UCSD-AML1 (cell line): Measurements from ENCODE around the gene ITPKB.
"Not testable (repeated sequence)": the region's sequence is repeated elsewhere in the genome, so short reads cannot be mapped to it uniquely, and the experiment has no call there.

ENCODE experiments used
- DNase-seq: peaks from one replicate; lab custom pipeline; 2025; ENCODE audit not compliant: unreplicated experiment; lab: John Stamatoyannopoulos, UW

Gene ITPKB

DNA sequence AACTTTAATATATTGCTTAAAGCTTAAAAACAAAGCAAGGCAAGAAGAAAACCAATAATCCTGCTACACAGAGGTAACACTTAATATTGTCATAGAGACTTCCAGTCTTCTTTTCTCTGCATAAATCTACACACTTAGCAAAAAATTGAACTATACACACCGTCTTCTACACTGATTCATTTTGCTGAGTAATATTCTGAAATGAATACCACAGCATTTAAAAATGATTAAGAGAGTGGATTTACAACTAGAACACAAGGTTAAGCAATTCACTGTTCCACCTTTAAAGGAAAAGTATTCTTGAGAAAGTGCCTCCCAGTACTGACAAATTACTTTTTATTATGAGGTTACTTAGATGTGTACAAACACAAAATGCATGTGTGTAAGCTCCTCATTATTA, 22.2 kb upstream of the ITPKB start:
- no peak for DNase-seq

DNA sequence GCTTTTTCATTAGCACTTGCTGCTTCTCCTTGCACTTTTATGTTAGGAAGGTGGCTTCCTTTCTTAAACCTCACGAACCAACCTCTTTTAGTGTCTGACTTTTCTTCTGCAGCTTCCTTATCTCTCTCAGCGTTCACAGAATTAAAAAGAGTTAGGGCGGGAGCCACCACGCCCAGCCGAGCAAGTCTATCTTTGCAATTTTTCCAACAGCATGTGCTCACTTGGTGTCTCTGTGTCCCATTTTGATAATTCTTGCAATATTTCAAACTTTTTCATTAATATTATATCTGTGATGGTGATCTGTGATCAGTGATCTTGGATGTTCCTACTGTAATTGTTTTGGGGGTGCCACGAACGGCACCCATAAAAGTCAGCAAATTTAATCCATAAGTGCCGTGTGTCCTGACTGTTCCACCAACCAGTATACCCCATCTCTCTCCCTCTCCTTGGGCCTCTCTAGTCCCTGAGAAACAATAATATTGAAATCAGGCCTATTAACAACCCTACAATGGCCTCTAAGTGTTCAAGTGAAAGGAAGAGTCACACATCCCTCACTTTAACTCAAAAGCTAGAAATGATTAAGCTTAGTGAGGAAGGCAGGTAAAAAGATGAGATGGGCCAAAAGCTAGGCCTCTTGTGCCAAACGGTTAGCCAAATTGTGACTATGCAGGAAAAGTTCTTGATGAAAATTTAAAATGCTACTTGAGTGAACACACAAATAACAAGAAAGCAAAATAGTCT, 15.9 kb upstream of the ITPKB start:
- no peak for DNase-seq

DNA sequence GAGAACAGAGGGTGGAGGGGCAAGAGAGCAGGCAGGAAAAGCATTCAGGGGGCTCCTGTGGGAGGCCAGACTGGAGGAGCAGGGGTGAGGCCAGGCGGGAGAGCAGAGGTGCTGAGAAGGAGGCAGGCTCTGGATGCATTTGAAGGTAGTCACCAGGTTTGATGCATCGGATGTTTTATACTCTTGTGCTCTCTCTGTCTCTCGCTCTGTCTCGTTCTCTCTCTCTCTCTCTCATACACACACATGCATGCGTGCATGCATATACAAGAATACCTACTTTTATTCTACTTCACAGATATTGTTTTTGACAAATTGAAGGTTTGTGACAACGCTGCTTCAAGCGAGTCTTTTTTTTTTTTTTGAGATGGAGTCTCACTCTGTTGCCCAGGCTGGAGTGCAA, 15.0 kb upstream of the ITPKB start:
- no peak for DNase-seq

DNA sequence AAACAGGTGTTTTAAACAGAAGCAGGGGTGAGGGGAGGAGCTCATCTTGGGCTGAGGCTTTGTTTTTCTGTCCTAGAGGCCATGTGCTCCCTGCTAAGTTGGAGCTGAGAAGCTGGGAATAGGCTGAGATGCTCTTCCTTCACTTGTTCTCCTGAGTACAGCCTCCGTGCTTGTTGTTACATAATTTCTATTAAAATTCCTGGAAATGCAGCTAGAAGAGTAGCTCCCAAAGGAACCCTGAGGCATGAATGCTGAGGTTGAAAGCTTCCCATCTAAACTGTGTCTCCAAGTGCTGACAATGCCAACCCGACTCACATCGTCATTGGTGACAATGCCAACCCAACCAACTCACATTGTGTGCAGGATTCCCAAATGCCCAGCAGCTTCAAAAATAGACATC, 12.6 kb upstream of the ITPKB start:
- no peak for DNase-seq

DNA sequence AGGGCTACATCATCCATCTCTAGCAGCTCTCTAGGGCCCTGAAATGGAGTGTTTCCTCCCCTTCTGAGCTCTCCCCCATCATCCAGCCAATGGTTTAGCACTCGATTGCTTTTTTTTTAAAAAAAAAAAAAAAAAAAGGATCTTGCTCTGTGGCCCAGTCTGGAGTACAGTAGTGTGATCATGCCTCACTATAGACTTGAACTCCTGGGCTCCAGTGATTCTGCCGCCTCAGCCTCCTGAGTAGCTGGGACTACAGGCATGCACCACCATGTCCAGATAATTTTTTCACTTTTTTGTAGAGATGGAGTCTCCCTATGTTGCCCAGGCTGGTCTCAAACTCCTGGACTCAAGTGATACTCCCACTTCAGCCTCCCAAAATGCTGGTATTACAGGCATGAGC, 12.1 kb upstream of the ITPKB start:
- no peak for DNase-seq

DNA sequence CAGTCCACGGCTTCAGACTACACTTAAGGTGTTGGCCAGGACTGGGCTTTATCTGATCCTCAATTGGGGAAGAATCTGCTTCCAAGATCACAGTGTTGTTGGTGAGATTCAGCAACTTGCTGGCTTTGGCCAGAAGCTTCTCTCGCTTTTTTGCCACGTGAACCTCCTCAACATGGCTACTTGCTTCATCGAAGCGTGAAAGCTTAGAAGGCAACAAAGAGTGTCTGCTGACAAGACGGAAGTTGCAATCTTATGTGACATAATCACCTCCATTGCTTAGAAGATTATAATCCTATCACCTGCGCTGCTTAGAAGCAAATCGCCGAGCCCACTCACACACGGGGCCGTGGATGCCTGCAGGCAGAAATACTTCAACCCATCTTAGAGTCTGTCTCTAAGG, 10.4 kb upstream of the ITPKB start:
- no peak for DNase-seq

DNA sequence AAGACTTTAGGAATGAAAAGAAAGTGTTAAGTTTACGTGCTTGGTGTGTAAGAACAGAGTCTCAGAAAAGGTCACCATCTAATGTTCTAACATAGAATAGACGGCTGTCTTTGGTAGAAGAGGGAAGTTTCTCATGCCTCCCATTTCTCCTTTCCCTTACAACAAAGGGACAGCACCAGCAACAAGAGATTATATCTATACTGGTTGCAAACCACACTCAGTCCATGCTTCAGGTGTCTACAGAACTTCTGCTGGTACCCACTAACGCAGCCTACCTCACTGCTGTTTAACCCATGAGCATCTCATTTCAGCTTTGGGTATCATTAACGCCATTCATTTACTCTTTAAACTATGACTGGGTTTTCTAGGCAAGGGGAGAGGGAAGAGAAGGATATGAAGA, 9.2 kb upstream of the ITPKB start:
- DNase-seq, result no peak

DNA sequence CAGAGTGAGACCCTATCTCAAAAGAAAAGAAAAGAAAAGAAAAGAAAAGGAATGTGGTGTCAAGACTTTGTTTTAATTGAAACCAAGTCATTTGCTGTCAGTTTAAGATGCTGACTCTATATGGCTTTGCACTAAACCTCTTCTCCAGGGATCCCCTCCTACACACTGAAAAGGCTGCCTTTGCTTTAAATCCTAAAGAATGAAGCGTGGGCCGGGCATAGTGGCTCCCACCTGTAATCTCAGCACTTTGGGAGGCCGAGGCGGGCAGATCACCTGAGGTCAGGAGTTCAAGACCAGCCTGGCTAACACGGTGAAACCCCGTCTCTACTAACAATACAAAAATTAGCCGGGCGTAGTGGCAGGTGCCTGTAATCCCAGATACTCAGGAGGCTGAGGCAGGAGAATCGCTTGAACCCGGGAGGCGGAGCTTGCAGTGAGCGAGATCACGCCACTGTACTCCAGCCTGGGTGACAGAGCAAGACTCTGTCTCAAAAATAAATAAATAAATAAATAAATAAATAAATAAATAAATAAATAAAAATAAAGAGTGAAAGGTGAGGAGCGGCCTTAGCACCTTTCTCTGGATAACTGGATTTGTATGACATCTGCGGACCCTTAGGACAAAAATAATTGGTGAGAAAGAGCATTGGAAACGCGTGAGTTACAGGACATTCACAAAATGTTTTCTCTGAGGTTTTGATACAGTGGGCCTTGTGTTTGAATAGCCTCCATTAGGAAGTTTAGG, 8.6 kb upstream of the ITPKB start:
- DNase-seq, result not testable (repeated sequence)

DNA sequence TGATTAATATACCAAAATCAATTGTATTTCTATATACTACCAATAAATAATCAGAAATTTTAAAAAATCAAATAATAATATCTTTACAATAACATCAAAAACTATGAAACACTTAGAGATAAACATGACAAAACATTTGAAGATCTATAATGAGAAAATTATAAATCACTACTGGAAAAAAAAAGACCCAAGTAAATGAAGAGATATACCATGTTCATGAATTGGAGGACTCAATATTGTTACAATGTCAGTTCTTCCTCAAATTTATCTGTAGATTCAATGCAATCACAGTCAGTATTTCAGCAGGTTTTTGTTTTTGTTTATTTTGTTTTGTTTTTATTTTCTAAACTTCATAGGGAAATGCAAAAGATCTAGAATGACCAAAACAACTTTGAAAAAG, 4.2 kb upstream of the ITPKB start:
- no peak for DNase-seq

DNA sequence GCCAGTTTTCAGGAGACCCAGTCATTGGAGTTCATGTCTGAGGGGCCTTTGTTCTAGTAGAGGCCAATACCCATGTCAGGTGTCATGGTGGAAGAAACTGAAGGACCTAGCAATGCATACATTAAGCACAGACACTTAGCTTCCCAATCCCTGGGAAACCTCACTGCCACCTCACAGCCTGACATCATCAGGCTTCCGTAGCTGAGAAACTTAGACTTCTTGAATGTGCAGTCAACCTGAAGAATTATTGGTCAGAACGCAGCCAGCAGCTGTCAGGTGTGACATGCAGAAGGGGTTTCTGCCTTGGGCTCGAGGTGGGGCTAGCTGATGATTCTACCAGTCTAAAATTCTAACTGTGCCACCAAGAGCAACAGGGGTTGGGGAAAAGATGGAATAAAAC, 1.9 kb upstream of the ITPKB start:
- DNase-seq, result no peak

DNA sequence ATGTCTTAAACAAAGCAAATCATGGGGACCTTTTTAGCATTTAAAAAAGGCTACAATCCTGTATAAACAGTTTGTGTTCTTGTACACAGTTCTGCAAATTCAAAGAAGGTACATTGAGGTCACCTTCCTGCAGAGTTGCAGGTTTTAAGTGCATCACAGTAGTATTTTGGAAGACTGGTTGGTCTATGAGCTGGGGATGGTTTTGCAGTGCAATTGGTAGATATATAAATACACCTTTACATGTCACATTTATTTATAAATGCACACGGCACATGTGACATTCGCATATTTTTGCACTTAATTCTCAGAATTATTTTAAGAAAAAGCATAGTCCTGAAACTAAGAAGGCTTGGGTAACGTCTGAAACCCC, 599 bp upstream of the ITPKB start:
- DNase-seq, result no peak

DNA sequence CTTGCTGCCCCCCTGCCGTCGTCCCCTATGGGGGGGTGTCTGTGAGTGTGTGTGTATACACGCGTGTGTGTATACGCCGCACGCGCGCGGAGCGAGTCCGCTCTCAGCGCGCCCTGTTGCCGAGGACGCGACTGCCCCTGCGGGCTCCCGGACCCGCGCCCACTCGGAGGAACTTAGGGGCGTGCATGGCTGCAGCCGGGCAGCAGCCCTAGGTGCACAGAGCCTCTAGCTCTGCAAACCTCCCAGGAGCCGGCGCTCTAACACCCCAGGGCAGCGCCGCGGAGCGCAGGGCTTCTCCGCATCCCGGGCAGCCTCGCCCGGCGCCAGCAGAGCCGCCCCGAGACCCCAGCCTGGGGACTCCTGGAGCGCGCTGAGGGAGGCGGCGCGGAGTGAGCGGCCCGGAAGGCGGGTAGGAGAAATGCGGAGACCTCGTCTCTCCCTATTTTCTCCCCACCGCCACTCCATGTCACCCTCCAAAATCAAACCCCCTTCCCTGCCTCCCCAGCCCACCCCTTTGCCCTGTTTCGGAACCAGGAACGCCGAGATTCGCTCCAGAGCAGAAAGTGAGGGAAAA, 574 bp downstream of the ITPKB start:
- peak; percentile 56 for DNase-seq

DNA sequence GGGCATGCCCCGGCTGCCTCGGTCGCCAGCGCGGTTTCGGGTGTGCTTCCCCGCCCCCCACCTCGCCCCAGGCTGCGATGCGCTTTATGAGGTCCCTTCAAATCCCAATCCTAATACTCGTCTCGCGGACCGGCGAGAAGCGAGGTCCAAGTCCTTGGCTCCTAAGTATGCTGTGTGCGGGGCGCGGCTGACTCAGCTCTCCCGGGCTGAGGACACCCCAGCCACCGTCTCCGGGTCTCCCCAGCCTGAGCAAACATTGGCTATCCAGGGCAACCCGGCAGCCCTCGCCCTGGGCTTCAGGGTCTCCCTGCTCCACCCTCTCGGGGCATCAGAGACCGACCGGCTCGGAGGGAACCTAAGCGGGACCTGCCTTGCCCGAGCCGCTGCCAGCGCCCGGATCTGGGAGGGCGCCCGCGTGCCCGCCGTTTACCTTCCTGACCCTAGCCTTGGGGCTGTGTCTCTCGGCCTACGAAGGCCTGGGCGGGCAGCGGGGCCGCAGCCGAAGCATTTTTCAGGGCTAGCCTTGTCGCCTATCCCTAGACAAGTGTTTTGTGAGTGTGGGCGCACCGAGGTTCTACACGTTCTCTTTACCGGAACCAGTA, 1.2 kb downstream of the ITPKB start:
- DNase-seq, result peak; percentile 56

DNA sequence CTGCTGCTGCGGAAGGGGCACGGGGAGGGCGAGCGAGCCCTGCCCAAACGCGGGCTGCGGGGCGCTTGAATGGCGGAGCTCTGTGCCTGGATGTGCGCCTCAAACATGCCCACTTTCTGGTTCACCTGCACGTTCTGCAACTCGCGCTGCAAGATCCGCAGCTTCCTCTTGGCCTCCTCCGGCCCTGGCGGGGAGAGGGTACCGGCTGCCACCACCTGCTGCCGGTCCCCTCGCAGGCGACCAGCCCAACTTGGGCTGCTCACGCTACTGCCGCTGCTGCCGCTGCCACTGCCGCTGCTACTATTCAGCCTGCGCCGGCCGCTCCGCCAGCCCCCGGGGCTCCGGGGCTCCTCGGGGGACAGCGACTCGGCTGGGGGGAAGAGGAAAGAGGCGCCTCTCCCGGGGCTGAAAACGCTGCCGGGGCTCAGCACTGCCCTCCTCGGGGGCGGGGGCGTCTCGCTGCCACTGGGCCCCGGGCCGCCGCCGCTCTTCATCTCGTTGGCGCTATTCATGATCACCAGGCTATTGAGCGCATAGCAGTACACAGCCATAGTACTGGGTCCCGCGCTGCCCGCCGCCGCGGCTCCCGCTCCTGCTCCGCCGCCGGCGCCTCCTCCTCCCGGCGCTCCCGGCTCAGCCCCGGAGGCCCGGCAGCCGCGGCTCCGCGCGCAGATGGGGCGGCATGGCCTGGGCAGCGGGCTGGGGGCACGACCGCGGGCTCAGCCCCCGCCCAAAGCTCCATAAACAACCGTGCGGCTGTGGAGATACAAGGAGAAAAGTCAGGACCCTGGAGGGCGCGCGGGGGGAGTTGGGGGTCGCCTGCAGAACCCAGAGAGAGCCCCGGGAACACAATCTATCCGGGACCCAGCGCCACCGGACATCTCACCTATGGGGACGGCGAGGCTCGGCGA, 1.9 kb downstream of the ITPKB start:
- DNase-seq, result no peak

DNA sequence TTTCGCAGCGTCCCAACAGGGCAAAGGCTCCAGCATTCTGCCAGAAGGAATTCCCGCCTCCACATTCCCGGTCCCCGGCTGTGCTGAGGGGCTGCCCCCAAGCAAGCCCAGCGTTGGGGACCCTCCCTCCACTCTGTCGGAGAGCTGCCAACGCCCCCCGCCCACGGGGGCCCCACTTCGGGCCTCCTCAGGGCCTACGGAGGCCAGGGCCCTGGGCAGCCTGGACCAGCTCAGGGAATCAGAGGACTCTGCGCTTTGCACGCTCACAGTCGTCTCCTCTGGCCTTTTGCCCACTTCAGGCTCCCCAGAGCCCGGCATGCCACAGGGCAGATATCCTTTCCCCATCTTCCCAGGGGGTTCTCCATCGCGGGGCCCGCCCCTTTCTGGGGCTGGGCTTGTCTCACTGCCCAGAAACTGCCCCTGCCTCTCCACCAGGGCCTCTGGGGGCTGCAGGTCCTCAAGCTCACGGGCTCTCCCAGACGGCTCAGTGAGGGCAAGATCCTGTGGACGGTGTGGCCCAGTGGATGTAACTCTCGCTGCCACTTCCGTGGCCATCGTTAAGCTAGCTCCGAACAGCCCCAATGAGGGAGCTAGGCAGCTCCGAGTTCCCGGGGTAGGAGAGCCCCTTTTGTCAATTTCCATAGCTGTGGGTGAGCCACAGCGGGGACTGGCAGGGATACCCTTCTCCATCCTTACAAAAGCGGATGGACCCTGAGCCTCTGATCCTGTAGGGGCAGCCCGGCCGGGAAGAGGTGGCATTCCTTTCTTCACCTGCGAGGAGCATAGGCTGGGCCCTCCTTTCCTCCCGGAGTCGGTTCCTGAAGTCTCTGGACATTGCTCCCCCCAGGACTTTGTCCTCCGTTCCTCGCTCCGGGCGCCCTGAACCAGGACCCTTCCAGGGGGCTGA, 2.8 kb downstream of the ITPKB start:
- no peak for DNase-seq

DNA sequence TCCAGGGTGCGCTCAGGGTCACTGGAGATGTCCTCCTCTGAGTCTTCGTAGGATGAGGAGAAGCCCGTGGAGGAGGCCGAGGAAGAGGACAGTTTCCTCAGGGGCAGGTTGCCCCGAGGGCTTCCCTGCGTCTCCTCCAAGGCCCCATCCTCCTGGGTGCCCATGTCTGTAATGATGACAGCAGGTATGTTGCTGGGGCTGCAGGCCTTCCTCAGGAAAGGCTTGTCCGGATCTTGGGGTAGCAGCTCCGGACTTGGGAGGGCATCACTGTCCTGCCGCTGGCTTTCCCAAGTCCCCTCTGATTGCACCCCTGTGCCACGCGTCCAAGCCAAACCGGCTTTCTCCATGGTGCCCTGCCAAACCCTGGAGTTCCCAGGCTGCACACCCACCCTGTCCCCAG, 3.5 kb downstream of the ITPKB start:
- DNase-seq, result no peak

DNA sequence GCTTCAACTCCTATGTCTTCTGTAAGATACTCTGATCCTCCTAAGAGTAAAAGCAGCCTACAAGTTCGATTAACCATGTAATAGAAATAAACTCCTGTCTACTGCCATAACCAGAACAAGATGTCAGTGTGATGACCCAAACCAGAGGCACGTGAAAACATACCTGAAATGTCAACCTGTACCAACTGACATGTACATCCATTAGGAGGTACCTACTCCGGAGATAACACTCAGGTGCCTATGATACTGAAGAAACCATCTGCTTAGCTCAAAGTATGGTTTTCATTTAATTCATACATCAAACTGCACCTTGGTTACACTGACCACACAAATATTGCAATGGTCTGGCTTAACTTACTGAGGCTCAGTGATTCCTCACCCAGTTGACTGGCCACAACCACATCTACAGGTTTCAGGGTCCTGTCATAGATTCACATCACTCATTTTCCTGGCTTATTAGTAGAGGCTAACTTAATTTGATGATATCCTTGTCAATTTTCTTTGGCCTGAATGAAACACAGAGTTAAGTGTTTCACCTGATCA, 4.4 kb downstream of the ITPKB start:
- DNase-seq, result no peak

DNA sequence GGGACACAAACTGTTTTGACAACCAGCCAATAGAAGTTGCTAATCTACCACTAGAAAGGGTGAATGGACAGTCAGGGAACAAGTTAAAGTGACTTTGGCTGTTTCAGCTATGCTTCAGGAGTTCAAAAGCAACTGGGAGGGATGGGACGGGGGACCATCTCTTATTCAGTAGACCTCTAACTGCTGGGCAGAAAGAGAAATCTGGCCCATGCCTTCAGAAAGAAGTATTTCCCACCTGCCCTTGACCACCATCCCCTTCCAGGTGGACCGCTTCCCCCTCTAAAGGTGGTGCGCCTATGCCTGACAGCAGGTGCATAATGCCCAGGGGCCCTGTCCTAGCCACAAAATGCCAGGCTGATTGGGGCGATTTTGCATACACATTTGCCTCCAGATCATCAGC, 5.2 kb downstream of the ITPKB start:
- no peak for DNase-seq

DNA sequence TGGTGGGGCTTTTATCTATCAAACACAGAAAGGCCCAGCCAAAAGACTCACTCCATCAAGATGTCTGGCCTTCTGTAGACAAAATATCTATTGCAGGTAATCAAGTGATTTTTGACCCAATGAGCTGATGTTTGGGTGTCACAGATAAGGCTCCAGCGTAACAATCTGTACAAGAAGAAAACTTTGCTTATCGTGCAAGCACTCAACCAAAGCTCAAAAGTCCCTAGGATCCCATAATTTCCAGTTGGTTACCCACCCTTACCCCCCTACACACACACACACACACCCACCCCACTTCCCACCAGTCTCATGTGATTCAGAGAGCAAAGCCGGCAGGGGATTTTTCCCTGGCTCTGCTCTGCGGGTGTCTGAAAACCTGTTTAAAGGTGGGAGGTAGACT, 5.8 kb downstream of the ITPKB start:
- DNase-seq, result no peak

DNA sequence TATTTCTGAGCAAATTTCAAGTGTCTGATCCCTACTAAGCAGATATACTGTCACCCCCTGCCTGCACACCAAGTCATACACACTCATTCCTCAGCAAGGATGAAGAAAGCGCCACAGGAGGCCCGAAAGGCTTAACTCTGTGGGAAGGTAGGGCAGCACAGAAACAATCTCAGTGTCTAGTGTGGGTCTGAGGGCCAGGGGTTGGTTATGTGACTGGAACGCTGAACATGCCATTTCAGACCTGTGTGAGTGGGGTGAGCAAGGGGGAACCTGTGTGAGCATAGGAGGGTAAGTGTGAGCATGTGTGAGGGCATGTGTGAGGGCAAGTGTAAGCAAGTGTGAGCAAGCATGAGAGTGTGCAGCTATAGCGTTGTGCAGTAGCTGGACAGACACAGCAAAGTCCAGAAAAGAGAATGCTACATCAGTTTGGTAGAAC, 6.2 kb downstream of the ITPKB start:
- no peak for DNase-seq
